ENCODE data around the gene SOCS4. TPM values are rescaled to one million over a fixed set of nuclear protein-coding genes. Genes with fewer than 3 reads are reported as not detected.
"Not testable (repeated sequence)": the region's sequence is repeated elsewhere in the genome, so short reads cannot be mapped to it uniquely, and the experiment has no call there.

SOCS4 gene
- polyA plus RNA-seq (2012; ENCODE audit: missing spikeins), result 12.3 TPM

- FAIRE-seq, result peak; percentile 99
- peak; percentile 82 for DNase-seq (ENCODE audit: insufficient read length)
- TF ChIP-seq TAF1 (IDR thresholded peaks at IDR 0.05; ENCODE audit: borderline replicate concordance, low read depth, low read length) (no peak), POLR2AphosphoS5 (IDR thresholded peaks at IDR 0.05; ENCODE audit: low read depth, low read length) (peak; percentile 88), POLR2A (IDR thresholded peaks at IDR 0.05; ENCODE audit: low read depth, low read length) (peak; percentile 87)
These were observed at the start of gene SOCS4, which contains the start of gene WDHD1 for GRCh38 chr14:55026793-55027561. Gene SOCS4 (plus strand): TSS chr14:55027236. CDS start chr14:55043042, 15,806 bp downstream. Gene WDHD1 (minus strand): TSS chr14:55027099. CDS start chr14:55026787, 312 bp downstream.

GRCh38 chr14:54979039-54979438 lies 48.0 kb upstream of the SOCS4 start:
- TF ChIP-seq TAF1 (IDR thresholded peaks at IDR 0.05; ENCODE audit: borderline replicate concordance, low read depth, low read length) (no peak), POLR2AphosphoS5 (IDR thresholded peaks at IDR 0.05; ENCODE audit: low read depth, low read length) (no peak), POLR2A (IDR thresholded peaks at IDR 0.05; ENCODE audit: low read depth, low read length) (no peak)
- FAIRE-seq (no peak), DNase-seq (ENCODE audit: insufficient read length) (no peak)

GRCh38 chr14:54981698-54982097 lies 45.3 kb upstream of the SOCS4 start:
- no peak for FAIRE-seq
- no peak for DNase-seq (ENCODE audit: insufficient read length)
- TF ChIP-seq TAF1 (IDR thresholded peaks at IDR 0.05; ENCODE audit: borderline replicate concordance, low read depth, low read length) (no peak), POLR2A (IDR thresholded peaks at IDR 0.05; ENCODE audit: low read depth, low read length) (no peak), POLR2AphosphoS5 (IDR thresholded peaks at IDR 0.05; ENCODE audit: low read depth, low read length) (no peak)

GRCh38 chr14:54985156-54985555 lies 41.9 kb upstream of the SOCS4 start:
- no peak for DNase-seq (ENCODE audit: insufficient read length)
- TF ChIP-seq TAF1 (IDR thresholded peaks at IDR 0.05; ENCODE audit: borderline replicate concordance, low read depth, low read length), result no peak
- TF ChIP-seq POLR2A (IDR thresholded peaks at IDR 0.05; ENCODE audit: low read depth, low read length), result no peak
- no peak for TF ChIP-seq POLR2AphosphoS5 (IDR thresholded peaks at IDR 0.05; ENCODE audit: low read depth, low read length)
- FAIRE-seq, result no peak

- FAIRE-seq (no peak), DNase-seq (ENCODE audit: insufficient read length) (no peak)
- TF ChIP-seq TAF1 (IDR thresholded peaks at IDR 0.05; ENCODE audit: borderline replicate concordance, low read depth, low read length) (no peak), POLR2A (IDR thresholded peaks at IDR 0.05; ENCODE audit: low read depth, low read length) (no peak), POLR2AphosphoS5 (IDR thresholded peaks at IDR 0.05; ENCODE audit: low read depth, low read length) (no peak)
These were observed 26.7 kb upstream of the SOCS4 start for GRCh38 chr14:55000381-55000780.

- FAIRE-seq, result no peak
These were observed 22.0 kb upstream of the SOCS4 start for GRCh38 chr14:55005071-55005470.

GRCh38 chr14:55015006-55015405 lies 12.0 kb upstream of the SOCS4 start:
- FAIRE-seq, result no peak
- DNase-seq (ENCODE audit: insufficient read length), result no peak
- TF ChIP-seq POLR2AphosphoS5 (IDR thresholded peaks at IDR 0.05; ENCODE audit: low read depth, low read length) (no peak), TAF1 (IDR thresholded peaks at IDR 0.05; ENCODE audit: borderline replicate concordance, low read depth, low read length) (no peak), POLR2A (IDR thresholded peaks at IDR 0.05; ENCODE audit: low read depth, low read length) (no peak)

More at GRCh38 chr14:55005071-55005470, 22.0 kb upstream of the SOCS4 start:
- TF ChIP-seq POLR2A (IDR thresholded peaks at IDR 0.05; ENCODE audit: low read depth, low read length), result no peak
- no peak for TF ChIP-seq TAF1 (IDR thresholded peaks at IDR 0.05; ENCODE audit: borderline replicate concordance, low read depth, low read length)
- TF ChIP-seq POLR2AphosphoS5 (IDR thresholded peaks at IDR 0.05; ENCODE audit: low read depth, low read length), result no peak
- no peak for DNase-seq (ENCODE audit: insufficient read length)

GRCh38 chr14:55019968-55020554 lies 7.0 kb upstream of the SOCS4 start:
- FAIRE-seq (no peak), DNase-seq (ENCODE audit: insufficient read length) (no peak)
- no peak for TF ChIP-seq POLR2AphosphoS5 (IDR thresholded peaks at IDR 0.05; ENCODE audit: low read depth, low read length)
- TF ChIP-seq POLR2A (IDR thresholded peaks at IDR 0.05; ENCODE audit: low read depth, low read length), result no peak
- TF ChIP-seq TAF1 (IDR thresholded peaks at IDR 0.05; ENCODE audit: borderline replicate concordance, low read depth, low read length), result no peak

GRCh38 chr14:55024365-55024764 lies 2.7 kb upstream of the SOCS4 start:
- not testable (repeated sequence) for FAIRE-seq

GRCh38 chr14:55025948-55026347 lies 1.1 kb upstream of the SOCS4 start:
- no peak for FAIRE-seq
- no peak for DNase-seq (ENCODE audit: insufficient read length)
- no peak for TF ChIP-seq TAF1 (IDR thresholded peaks at IDR 0.05; ENCODE audit: borderline replicate concordance, low read depth, low read length)
- TF ChIP-seq POLR2AphosphoS5 (IDR thresholded peaks at IDR 0.05; ENCODE audit: low read depth, low read length), result no peak
- TF ChIP-seq POLR2A (IDR thresholded peaks at IDR 0.05; ENCODE audit: low read depth, low read length), result no peak

More at GRCh38 chr14:55024365-55024764, 2.7 kb upstream of the SOCS4 start:
- DNase-seq (ENCODE audit: insufficient read length), result not testable (repeated sequence)

GRCh38 chr14:55026441-55026792 lies 619 bp upstream of the SOCS4 start:
- FAIRE-seq (no peak), DNase-seq (ENCODE audit: insufficient read length) (no peak)
- TF ChIP-seq POLR2AphosphoS5 (IDR thresholded peaks at IDR 0.05; ENCODE audit: low read depth, low read length) (no peak), POLR2A (IDR thresholded peaks at IDR 0.05; ENCODE audit: low read depth, low read length) (no peak), TAF1 (IDR thresholded peaks at IDR 0.05; ENCODE audit: borderline replicate concordance, low read depth, low read length) (no peak)

- FAIRE-seq (peak; percentile 17), DNase-seq (ENCODE audit: insufficient read length) (no peak)
- TF ChIP-seq TAF1 (IDR thresholded peaks at IDR 0.05; ENCODE audit: borderline replicate concordance, low read depth, low read length), result no peak
- no peak for TF ChIP-seq POLR2AphosphoS5 (IDR thresholded peaks at IDR 0.05; ENCODE audit: low read depth, low read length)
- TF ChIP-seq POLR2A (IDR thresholded peaks at IDR 0.05; ENCODE audit: low read depth, low read length), result no peak
These were observed 1.0 kb downstream of the SOCS4 start for GRCh38 chr14:55028066-55028465.

Data from GM12892 (cell line).